Left lung (tissue), 10 donors: ENCODE results near the gene P2RY2. TPM values are rescaled to one million over a fixed set of nuclear protein-coding genes. Genes with fewer than 3 reads are reported as not detected.
A peak's percentile ranks its signal among the peaks of the same experiment; 100 is the strongest.
"Not testable (repeated sequence)": the region's sequence is repeated elsewhere in the genome, so short reads cannot be mapped to it uniquely, and the experiment has no call there.

Source experiments
- ATAC-seq: fragments of 200-7000 bp; cut with Tn5 transposase; one replicate; pipeline ENCODE4 v1.9.1; 2020; ENCODE audit warnings: moderate library complexity
- DNase-seq, 4 donors: peaks; one replicate each; pipeline ENCODE4 v3.0.0-alpha.2; 2013 to 2020
- H3K27ac ChIP-seq, 2 donors: fragments of 200-600 bp; sonication (generic) in 1 of 2; one replicate each; pipeline versions ENCODE4 v1.5.0 to v1.8.0; 2020 to 2021
- H3K27me3 ChIP-seq, 2 donors: fragments of 200-600 bp; sonication (generic) in 1 of 2; one replicate each; pipeline versions ENCODE4 v1.5.0 to v1.8.0; 2020 to 2021
- H3K36me3 ChIP-seq, 2 donors: fragments of 200-600 bp; sonication (generic) in 1 of 2; one replicate each; pipeline versions ENCODE4 v1.5.0 to v1.8.0; 2020 to 2021
- H3K4me1 ChIP-seq, 2 donors: fragments of 200-600 bp; one replicate each; pipeline ENCODE4 v1.8.0; 2021
- H3K4me3 ChIP-seq, 2 donors: fragments of 200-600 bp; sonication (generic) in 1 of 2; one replicate each; pipeline versions ENCODE4 v1.5.0 to v1.8.0; 2020 to 2021; ENCODE audit warnings: mild to moderate bottlenecking in 1 of 2
- H3K9me3 ChIP-seq, 2 donors: fragments of 200-600 bp; sonication (generic) in 1 of 2; one replicate each; pipeline versions ENCODE4 v1.5.0 to v1.8.0; 2020 to 2021
- intact Hi-C, 2 donors: fragments of 100-400 bp; cut with DNase I; formaldehyde crosslinking; loops; one replicate each; pipeline versions ENCODE4 v1.11.2 to v1.14.2; 2022
- polyA plus RNA-seq, 6 donors: library from polyadenylated mRNA; unstranded; fragments of 120-200 nt; gene quantifications; one replicate each; pipeline ENCODE4 v1.2.1, GENCODE V29; 2013; ENCODE audit not compliant: insufficient read length in 6 of 6
- total RNA-seq, 2 donors: library from RNA; stranded (reverse); fragmentation: NEBNext Ultra II Directional; extraction: Animal tissue kit (Norgen Biotek cat#: 25700); gene quantifications; one replicate each; pipeline ENCODE4 v1.2.1, GENCODE V29; 2021
- TF ChIP-seq, protein P1 (sequence below), 2 donors: fragments of 200-600 bp; sonication (generic) in 1 of 2; IDR thresholded peaks; one replicate each; pipeline versions ENCODE4 v1.5.0 to v1.8.0; 2021; ENCODE audit warnings: antibody characterized with exemption in 2 of 2
- donor health status: DM: no; HTN: yes; CAD: no.
- donor health status: DM: no; HTN: no; CAD: no.

P2RY2 gene
- total and polyA plus RNA-seq, 8 donors = 0.83 to 10.3 (median 1.3) TPM

- no peak for ATAC-seq
- no peaks in the 10 kb centered on the region for H3K36me3 ChIP-seq
- H3K4me3 ChIP-seq = peak overlapping the region in 1 of 2 donors; percentile 30
- H3K27ac ChIP-seq = no peak overlapping the region
- no peak for DNase-seq
- H3K27me3 ChIP-seq = no peaks in the 10 kb centered on the region
- intact Hi-C loops = no loop called here
- no peaks in the 10 kb centered on the region for H3K9me3 ChIP-seq
- H3K4me1 ChIP-seq = peaks cover 12 to 60% of the 10 kb centered on the region in 2 donors
- TF ChIP-seq, protein P1, sequence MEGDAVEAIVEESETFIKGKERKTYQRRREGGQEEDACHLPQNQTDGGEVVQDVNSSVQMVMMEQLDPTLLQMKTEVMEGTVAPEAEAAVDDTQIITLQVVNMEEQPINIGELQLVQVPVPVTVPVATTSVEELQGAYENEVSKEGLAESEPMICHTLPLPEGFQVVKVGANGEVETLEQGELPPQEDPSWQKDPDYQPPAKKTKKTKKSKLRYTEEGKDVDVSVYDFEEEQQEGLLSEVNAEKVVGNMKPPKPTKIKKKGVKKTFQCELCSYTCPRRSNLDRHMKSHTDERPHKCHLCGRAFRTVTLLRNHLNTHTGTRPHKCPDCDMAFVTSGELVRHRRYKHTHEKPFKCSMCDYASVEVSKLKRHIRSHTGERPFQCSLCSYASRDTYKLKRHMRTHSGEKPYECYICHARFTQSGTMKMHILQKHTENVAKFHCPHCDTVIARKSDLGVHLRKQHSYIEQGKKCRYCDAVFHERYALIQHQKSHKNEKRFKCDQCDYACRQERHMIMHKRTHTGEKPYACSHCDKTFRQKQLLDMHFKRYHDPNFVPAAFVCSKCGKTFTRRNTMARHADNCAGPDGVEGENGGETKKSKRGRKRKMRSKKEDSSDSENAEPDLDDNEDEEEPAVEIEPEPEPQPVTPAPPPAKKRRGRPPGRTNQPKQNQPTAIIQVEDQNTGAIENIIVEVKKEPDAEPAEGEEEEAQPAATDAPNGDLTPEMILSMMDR (IDR thresholded peaks at IDR 0.05) = no peak
These were observed 55.3 kb downstream of the P2RY2 start for GRCh38 chr11:73273222-73273895.

DNA sequence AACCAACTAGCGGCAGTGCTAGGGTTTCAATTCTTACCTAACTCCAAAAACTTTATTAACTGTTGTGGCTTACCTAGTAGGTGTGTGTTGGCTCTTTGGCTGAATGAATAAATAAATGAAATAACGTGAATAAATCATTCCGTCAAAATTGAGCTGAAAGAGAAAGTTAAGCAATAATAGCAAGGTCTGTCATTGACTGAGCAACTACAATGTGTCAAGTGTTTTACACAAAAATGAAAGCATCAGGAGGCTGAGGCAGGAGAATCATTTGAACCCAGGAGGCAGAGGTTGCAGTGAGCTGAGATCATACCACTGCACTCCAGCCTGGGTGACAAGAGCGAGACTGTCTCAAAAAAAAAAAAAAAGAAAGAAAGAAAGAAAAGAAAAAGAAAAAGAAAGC lies 56.1 kb downstream of the P2RY2 start:
- ATAC-seq, H3K36me3 ChIP-seq, H3K9me3 ChIP-seq, DNase-seq, H3K27me3 ChIP-seq, H3K27ac ChIP-seq, H3K4me3 ChIP-seq, intact Hi-C loops: not testable (repeated sequence)
- H3K4me1 ChIP-seq = peaks cover 7 to 52% of the 10 kb centered on the region in 2 donors

GRCh38 chr11:73274722-73275380 lies 56.8 kb downstream of the P2RY2 start:
- no peak overlapping the region for H3K27ac ChIP-seq
- intact Hi-C loops = no loop called here
- peaks cover 4 to 45% of the 10 kb centered on the region in 2 donors for H3K4me1 ChIP-seq
- H3K27me3 ChIP-seq = no peaks in the 10 kb centered on the region
- H3K4me3 ChIP-seq = no peak overlapping the region
- TF ChIP-seq, protein P1 (IDR thresholded peaks at IDR 0.05) = no peak
- DNase-seq = no peak
- no peaks in the 10 kb centered on the region for H3K36me3 ChIP-seq
- no peaks in the 10 kb centered on the region for H3K9me3 ChIP-seq
- no peak for ATAC-seq

GRCh38 chr11:73275381-73275750 lies 57.3 kb downstream of the P2RY2 start:
- ATAC-seq (no peak), DNase-seq (no peak)
- Histone ChIP-seq H3K36me3 (no peaks in the 10 kb centered on the region), H3K27me3 (no peaks in the 10 kb centered on the region), H3K4me1 (peaks cover 0 to 40% of the 10 kb centered on the region in 2 donors), H3K27ac (no peak overlapping the region), H3K9me3 (no peaks in the 10 kb centered on the region), H3K4me3 (no peak overlapping the region)
- TF ChIP-seq, protein P1 (IDR thresholded peaks at IDR 0.05) = no peak
- intact Hi-C loops = no loop called here

DNA sequence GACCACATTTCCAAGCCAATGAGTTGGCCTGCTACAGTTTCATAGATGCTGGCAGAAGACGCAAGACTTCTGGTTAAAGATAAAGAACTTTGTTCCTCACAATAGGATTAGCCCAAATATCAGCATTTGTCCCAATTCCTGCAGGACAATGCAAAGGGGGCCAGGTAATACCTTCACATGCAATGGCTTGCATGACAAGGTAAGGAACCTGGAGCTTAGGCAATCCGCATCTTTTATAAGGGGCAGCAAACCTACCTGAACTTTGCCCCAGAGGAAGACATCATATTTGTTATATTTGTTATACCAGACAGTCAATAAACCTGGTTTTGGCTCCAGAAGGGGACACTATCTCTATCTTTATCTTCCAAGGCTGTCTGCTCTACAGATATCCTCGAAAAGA lies 59.4 kb downstream of the P2RY2 start:
- no peak overlapping the region for H3K27ac ChIP-seq
- peaks cover 0 to 41% of the 10 kb centered on the region in 2 donors for H3K4me1 ChIP-seq
- no peak for ATAC-seq

More for the DNA sequence above, 59.4 kb downstream of the P2RY2 start:
- H3K9me3 ChIP-seq = no peaks in the 10 kb centered on the region
- no peak overlapping the region for H3K4me3 ChIP-seq
- intact Hi-C loops = no loop called here
- TF ChIP-seq, protein P1 (IDR thresholded peaks at IDR 0.05) = no peak
- no peak for DNase-seq
- H3K36me3 ChIP-seq = no peaks in the 10 kb centered on the region
- no peaks in the 10 kb centered on the region for H3K27me3 ChIP-seq
